Fibroblast of pulmonary artery (primary cell): ENCODE results near the gene MIDN.

Experiments used
- DNase-seq: peaks from one replicate; pipeline ENCODE4 v3.0.0-alpha.2; 2010; ENCODE audit warnings: low read depth
- H3K4me3 ChIP-seq: replicated peaks from 2 replicates; pipeline ENCODE4 v1.5.1; 2011; ENCODE audit warnings: low read depth, mild to moderate bottlenecking, control low read depth, low read length, moderate library complexity
- CTCF ChIP-seq: IDR thresholded peaks from 2 replicates; pipeline ENCODE4 v1.5.1; 2011; ENCODE audit warnings: mild to moderate bottlenecking, control low read depth, low read length, inconsistent platforms; ENCODE audit errors: missing control alignments

Gene MIDN

GRCh38 chr19:1254081-1254527 is 5.7 kb downstream of the MIDN start:
- TF ChIP-seq CTCF: no peak
- H3K4me3 ChIP-seq: peak overlapping the region; percentile 85
- no peak for DNase-seq

GRCh38 chr19:1254530-1255185 is 6.3 kb downstream of the MIDN start:
- no peak overlapping the region for H3K4me3 ChIP-seq
- no peak for TF ChIP-seq CTCF
- no peak for DNase-seq

- no peak for TF ChIP-seq CTCF
- DNase-seq: no peak
- H3K4me3 ChIP-seq: no peak overlapping the region
Measured at GRCh38 chr19:1255186-1256161, 7.1 kb downstream of the MIDN start.

- DNase-seq: no peak
- no peak for TF ChIP-seq CTCF
- no peak overlapping the region for H3K4me3 ChIP-seq
Measured at GRCh38 chr19:1256646-1257474, 8.5 kb downstream of the MIDN start.

GRCh38 chr19:1257475-1258162 is 9.2 kb downstream of the MIDN start:
- no peak for DNase-seq
- no peak for TF ChIP-seq CTCF
- no peak overlapping the region for H3K4me3 ChIP-seq

GRCh38 chr19:1258163-1258492 is 9.7 kb downstream of the MIDN start:
- H3K4me3 ChIP-seq: no peak overlapping the region
- no peak for TF ChIP-seq CTCF
- DNase-seq: no peak
